ENCODE results near the gene RCN1. TPM values are rescaled to one million over a fixed set of nuclear protein-coding genes. Genes with fewer than 3 reads are reported as not detected.
"Not testable (repeated sequence)": the region's sequence is repeated elsewhere in the genome, so short reads cannot be mapped to it uniquely, and the experiment has no call there.

The RCN1 gene
- total RNA-seq, 1 donor from 2014 or later: 167 TPM

- DNase-seq (ENCODE audit: low read depth, low spot score): no peak
- no peak for TF ChIP-seq CTCF (conservative IDR thresholded peaks at IDR 0.05)
- Mint-ChIP-seq H3K27ac (ENCODE audit: unreplicated experiment) (no peak overlapping the region), H3K4me1 (peaks cover 8% of the 10 kb centered on the region), H3K9me3 (no peaks in the 10 kb centered on the region), H3K36me3 (ENCODE audit: low read depth) (no peaks in the 10 kb centered on the region), H3K4me3 (no peak overlapping the region), H3K27me3 (ENCODE audit: low read depth) (peaks cover 4% of the 10 kb centered on the region)
Measured at GRCh38 chr11:32113920-32114203, 23.0 kb downstream of the RCN1 start.

- Mint-ChIP-seq H3K9me3 (no peaks in the 10 kb centered on the region), H3K27me3 (ENCODE audit: low read depth) (peaks cover 4% of the 10 kb centered on the region), H3K36me3 (ENCODE audit: low read depth) (no peaks in the 10 kb centered on the region), H3K27ac (ENCODE audit: unreplicated experiment) (no peak overlapping the region), H3K4me1 (peaks cover 8% of the 10 kb centered on the region), H3K4me3 (no peak overlapping the region)
- no peak for TF ChIP-seq CTCF (conservative IDR thresholded peaks at IDR 0.05)
- DNase-seq (ENCODE audit: low read depth, low spot score): no peak
Measured at GRCh38 chr11:32115446-32115845, 24.6 kb downstream of the RCN1 start.

- H3K27ac Mint-ChIP-seq (ENCODE audit: unreplicated experiment): no peak overlapping the region
- no peak for TF ChIP-seq CTCF (conservative IDR thresholded peaks at IDR 0.05)
- peaks cover 6% of the 10 kb centered on the region for H3K27me3 Mint-ChIP-seq (ENCODE audit: low read depth)
- no peak for DNase-seq (ENCODE audit: low read depth, low spot score)
- peaks cover 8% of the 10 kb centered on the region for H3K4me1 Mint-ChIP-seq
- H3K9me3 Mint-ChIP-seq: no peaks in the 10 kb centered on the region
- H3K4me3 Mint-ChIP-seq: no peak overlapping the region
- H3K36me3 Mint-ChIP-seq (ENCODE audit: low read depth): no peaks in the 10 kb centered on the region
Measured at GRCh38 chr11:32116668-32117067, 25.8 kb downstream of the RCN1 start.

- no peak overlapping the region for H3K27ac Mint-ChIP-seq (ENCODE audit: unreplicated experiment)
- H3K4me1 Mint-ChIP-seq: peaks cover 5% of the 10 kb centered on the region
Measured at GRCh38 chr11:32118025-32118974, 27.4 kb downstream of the RCN1 start.

GRCh38 chr11:32119139-32119538 lies 28.3 kb downstream of the RCN1 start:
- not testable (repeated sequence) for H3K36me3 Mint-ChIP-seq (ENCODE audit: low read depth); H3K9me3 Mint-ChIP-seq; DNase-seq (ENCODE audit: low read depth, low spot score); H3K4me1 Mint-ChIP-seq; H3K27me3 Mint-ChIP-seq (ENCODE audit: low read depth); H3K4me3 Mint-ChIP-seq; H3K27ac Mint-ChIP-seq (ENCODE audit: unreplicated experiment)

More at GRCh38 chr11:32118025-32118974, 27.4 kb downstream of the RCN1 start:
- no peak overlapping the region for H3K4me3 Mint-ChIP-seq
- H3K27me3 Mint-ChIP-seq (ENCODE audit: low read depth): peaks cover 9% of the 10 kb centered on the region
- H3K9me3 Mint-ChIP-seq: no peaks in the 10 kb centered on the region
- no peak for TF ChIP-seq CTCF (conservative IDR thresholded peaks at IDR 0.05)
- H3K36me3 Mint-ChIP-seq (ENCODE audit: low read depth): no peaks in the 10 kb centered on the region
- no peak for DNase-seq (ENCODE audit: low read depth, low spot score)

GRCh38 chr11:32121012-32121411 lies 30.1 kb downstream of the RCN1 start:
- H3K9me3 Mint-ChIP-seq: peaks cover under 1% of the 10 kb centered on the region
- no peak for TF ChIP-seq CTCF (conservative IDR thresholded peaks at IDR 0.05)
- no peak overlapping the region for H3K4me3 Mint-ChIP-seq
- H3K4me1 Mint-ChIP-seq: no peaks in the 10 kb centered on the region
- peaks cover 6% of the 10 kb centered on the region for H3K27me3 Mint-ChIP-seq (ENCODE audit: low read depth)
- H3K27ac Mint-ChIP-seq (ENCODE audit: unreplicated experiment): no peak overlapping the region
- no peak for DNase-seq (ENCODE audit: low read depth, low spot score)
- H3K36me3 Mint-ChIP-seq (ENCODE audit: low read depth): no peaks in the 10 kb centered on the region

Measured in neural crest cell (in vitro differentiated cells).